ENCODE results near the gene STRBP.

Gene STRBP

GRCh38 chr9:123085916-123086315 lies 182.5 kb downstream of the STRBP start:
- H3K4me3 ChIP-seq (ENCODE audit: low read length) = no peak overlapping the region
- TF ChIP-seq CTCF (conservative IDR thresholded peaks at IDR 0.05; ENCODE audit: low read depth, low read length) = no peak
- no peak for DNase-seq (ENCODE audit: low read depth)

DNA sequence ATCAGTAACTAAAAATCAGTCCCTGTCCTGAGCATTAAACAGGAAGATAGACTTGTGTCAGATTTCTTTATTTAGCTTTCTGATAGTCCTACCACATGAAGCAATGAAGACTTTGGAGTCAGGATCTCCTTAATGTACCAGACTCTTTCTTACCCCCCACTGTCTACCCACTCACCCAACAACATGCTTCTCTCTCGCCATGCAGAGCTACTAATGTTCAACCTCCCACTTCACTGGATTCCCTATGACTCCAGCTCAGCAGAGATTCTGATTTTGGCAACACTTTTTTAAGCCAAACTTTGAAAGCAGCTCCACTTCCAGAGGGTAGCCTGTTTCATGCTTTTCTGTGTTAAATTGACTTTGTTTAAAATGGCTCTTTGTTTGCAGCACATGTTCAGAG lies 184.1 kb downstream of the STRBP start:
- no peak for DNase-seq (ENCODE audit: low read depth)
- TF ChIP-seq CTCF (conservative IDR thresholded peaks at IDR 0.05; ENCODE audit: low read depth, low read length) = no peak
- no peak overlapping the region for H3K4me3 ChIP-seq (ENCODE audit: low read length)

GRCh38 chr9:123083680-123084079 lies 184.7 kb downstream of the STRBP start:
- TF ChIP-seq CTCF (conservative IDR thresholded peaks at IDR 0.05; ENCODE audit: low read depth, low read length) = no peak
- H3K4me3 ChIP-seq (ENCODE audit: low read length) = no peak overlapping the region
- DNase-seq (ENCODE audit: low read depth) = no peak

DNA sequence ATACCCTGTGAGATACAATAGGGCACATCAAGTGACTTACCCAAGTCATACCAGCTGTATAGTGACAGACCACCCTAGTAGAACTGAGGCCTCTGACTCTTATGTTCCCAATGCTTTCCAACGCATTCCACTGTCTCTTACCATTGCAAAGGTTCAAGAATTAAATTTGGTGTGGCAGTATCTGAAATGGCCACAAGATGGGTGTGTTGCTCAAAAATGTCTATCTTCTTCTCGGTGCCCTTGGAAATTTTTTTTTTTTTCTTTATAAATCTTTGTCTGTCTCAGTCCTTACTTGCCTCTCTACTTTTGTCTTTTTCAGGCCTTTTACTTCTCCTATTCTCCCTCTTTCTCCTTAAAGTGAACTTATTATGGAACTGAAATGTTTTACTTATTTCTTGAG lies 186.6 kb downstream of the STRBP start:
- no peak for DNase-seq (ENCODE audit: low read depth)
- no peak overlapping the region for H3K4me3 ChIP-seq (ENCODE audit: low read length)
- TF ChIP-seq CTCF (conservative IDR thresholded peaks at IDR 0.05; ENCODE audit: low read depth, low read length) = peak; percentile 68

DNA sequence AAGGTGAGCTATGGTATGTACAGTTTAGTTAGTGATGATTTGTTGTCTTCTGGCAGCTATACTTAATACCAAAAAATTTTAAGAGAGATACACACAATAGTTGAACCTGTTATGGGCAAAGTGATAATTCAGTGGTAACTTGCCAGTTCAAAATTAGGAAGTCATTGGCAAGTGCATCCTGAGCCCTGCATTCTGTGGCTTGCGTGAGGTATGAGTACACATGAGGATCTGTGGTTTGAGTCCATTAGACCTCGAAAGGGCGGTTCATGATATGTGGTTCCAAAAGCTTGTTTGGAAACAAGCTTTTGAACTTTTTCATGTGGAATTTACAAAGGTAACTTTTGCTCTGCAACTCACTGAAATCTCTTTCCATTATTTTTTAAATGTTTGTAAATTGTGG lies 187.9 kb downstream of the STRBP start:
- H3K4me3 ChIP-seq (ENCODE audit: low read length) = no peak overlapping the region
- TF ChIP-seq CTCF (conservative IDR thresholded peaks at IDR 0.05; ENCODE audit: low read depth, low read length) = no peak
- no peak for DNase-seq (ENCODE audit: low read depth)

- TF ChIP-seq CTCF (conservative IDR thresholded peaks at IDR 0.05; ENCODE audit: low read depth, low read length) = no peak
- H3K4me3 ChIP-seq (ENCODE audit: low read length) = no peak overlapping the region
- DNase-seq (ENCODE audit: low read depth) = no peak
These were observed 193.8 kb downstream of the STRBP start for GRCh38 chr9:123074628-123075027.

DNA sequence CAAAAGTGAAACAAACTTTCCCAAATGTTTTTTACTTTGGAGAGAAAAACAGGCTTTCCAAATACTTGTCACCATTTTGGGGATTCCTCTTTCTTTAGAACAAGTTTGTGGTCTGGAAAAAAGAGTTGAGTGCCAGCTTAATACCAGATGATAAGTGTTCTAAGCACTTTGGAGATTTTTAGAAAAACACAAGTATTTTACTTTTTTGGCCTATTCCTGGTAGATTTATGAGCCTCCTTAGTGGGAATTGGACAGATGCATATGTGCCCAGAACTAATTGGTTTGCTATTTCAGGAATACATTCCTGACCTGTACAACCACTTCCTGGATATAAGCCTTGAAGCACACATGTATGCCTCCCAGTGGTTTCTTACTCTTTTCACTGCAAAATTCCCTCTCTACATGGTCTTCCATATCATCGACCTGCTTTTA lies 194.4 kb downstream of the STRBP start:
- no peak overlapping the region for H3K4me3 ChIP-seq (ENCODE audit: low read length)
- TF ChIP-seq CTCF (conservative IDR thresholded peaks at IDR 0.05; ENCODE audit: low read depth, low read length) = peak; percentile 14
- DNase-seq (ENCODE audit: low read depth) = no peak

All from retinal pigment epithelial cell (primary cell).